ENCODE measurements around the gene UAP1. TPM values are rescaled to one million over a fixed set of nuclear protein-coding genes. Genes with fewer than 3 reads are reported as not detected.

Gene UAP1
- total and polyA plus RNA-seq, 2 experiments from 2014 or later: 406 to 534 TPM

- peaks cover 69% of the 10 kb centered on the region for H3F3A ChIP-seq (ENCODE audit: insufficient read depth)
- no peaks in the 10 kb centered on the region for H3K9me3 ChIP-seq (ENCODE audit: low read depth)
- peaks cover 63% of the 10 kb centered on the region for H3K79me2 ChIP-seq (ENCODE audit: insufficient read depth)
- no peaks in the 10 kb centered on the region for H3K9me2 ChIP-seq (ENCODE audit: insufficient read depth)
- 0 to 1% methylated on average over 4 of the region's 4 CpGs for WGBS, 2 experiments (ENCODE audit: low coverage in 1 of 2, low lambda C conversion rate in 2 of 2, missing lambda C conversion rate in 2 of 2)
- in situ Hi-C loops (cut with MboI): no loop called here
- H3K4me3 ChIP-seq: peak within 1 kb of the TSS; percentile 100
- peak within 1 kb of the TSS; percentile 99 for H3K9ac ChIP-seq
- no peak for TF ChIP-seq EZH2 (IDR thresholded peaks at IDR 0.05; ENCODE audit: insufficient read depth, poor library complexity, severe bottlenecking)
- TF ChIP-seq EZH2phosphoT487 (IDR thresholded peaks at IDR 0.05; ENCODE audit: insufficient read depth, low read depth): no peak
- H3K27me3 ChIP-seq (replicated peaks; ENCODE audit: insufficient read depth): no peaks in the 10 kb centered on the region
- H2AFZ ChIP-seq: peak within 1 kb of the TSS; percentile 40
- peak within 1 kb of the TSS; percentile 100 for H3K4me2 ChIP-seq (ENCODE audit: unreplicated experiment)
- peaks cover 60% of the 10 kb centered on the region for H3K4me1 ChIP-seq (ENCODE audit: insufficient read depth)
- peak within 1 kb of the TSS; percentile 99 for H3K27ac ChIP-seq
- peaks cover 4% of the 10 kb centered on the region; the same call in 1 of the 2 replicates for H4K20me1 ChIP-seq (ENCODE audit: insufficient read depth)
- peak; percentile 96 for DNase-seq
- no peaks in the 10 kb centered on the region for H3K36me3 ChIP-seq (ENCODE audit: low read depth)
Observed at GRCh38 chr1:162632217-162632666, 70.7 kb downstream of the UAP1 start, which contains the start of gene DDR2. DDR2 (plus strand) TSS chr1:162632464; CDS start chr1:162719064, 86,600 bp downstream.

- Histone ChIP-seq H3K27ac (peak overlapping the region; percentile 99), H2AFZ (peak overlapping the region; percentile 35), H3K9me2 (ENCODE audit: insufficient read depth) (no peaks in the 10 kb centered on the region), H3K4me2 (ENCODE audit: unreplicated experiment) (peak overlapping the region; percentile 100), H3K9me3 (ENCODE audit: low read depth) (no peaks in the 10 kb centered on the region), H3K4me1 (ENCODE audit: insufficient read depth) (peaks cover 55% of the 10 kb centered on the region), H3K36me3 (ENCODE audit: low read depth) (no peaks in the 10 kb centered on the region), H3K4me3 (peak overlapping the region; percentile 100), H3F3A (ENCODE audit: insufficient read depth) (peaks cover 65% of the 10 kb centered on the region), H3K9ac (peak overlapping the region; percentile 99), H3K27me3 (replicated peaks; ENCODE audit: insufficient read depth) (no peaks in the 10 kb centered on the region), H4K20me1 (ENCODE audit: insufficient read depth) (peaks cover 6% of the 10 kb centered on the region; the same call in 1 of the 2 replicates), H3K79me2 (ENCODE audit: insufficient read depth) (peaks cover 63% of the 10 kb centered on the region)
- DNase-seq: peak; percentile 62
- no peak for TF ChIP-seq EZH2phosphoT487 (IDR thresholded peaks at IDR 0.05; ENCODE audit: insufficient read depth, low read depth)
- no peak for TF ChIP-seq EZH2 (IDR thresholded peaks at IDR 0.05; ENCODE audit: insufficient read depth, poor library complexity, severe bottlenecking)
- in situ Hi-C loops (cut with MboI): no loop called here
- 0 to 4% methylated on average over 4 of the region's 4 CpGs for WGBS, 2 experiments (ENCODE audit: low coverage in 1 of 2, low lambda C conversion rate in 2 of 2, missing lambda C conversion rate in 2 of 2)
Observed at GRCh38 chr1:162632698-162633080, 71.2 kb downstream of the UAP1 start.

- H3K27ac ChIP-seq: peak overlapping the region; percentile 99
- 0 to 2% methylated on average over 8 of the region's 8 CpGs for WGBS, 2 experiments (ENCODE audit: low coverage in 1 of 2, low lambda C conversion rate in 2 of 2, missing lambda C conversion rate in 2 of 2)
- H3K36me3 ChIP-seq (ENCODE audit: low read depth): no peaks in the 10 kb centered on the region
- DNase-seq: peak; percentile 69
- H3K9me3 ChIP-seq (ENCODE audit: low read depth): no peaks in the 10 kb centered on the region
- H3K4me3 ChIP-seq: peak overlapping the region; percentile 100
- peaks cover 60% of the 10 kb centered on the region for H3F3A ChIP-seq (ENCODE audit: insufficient read depth)
- peak overlapping the region; percentile 100 for H3K4me2 ChIP-seq (ENCODE audit: unreplicated experiment)
- H3K9ac ChIP-seq: peak overlapping the region; percentile 99
- no peak overlapping the region for H2AFZ ChIP-seq
- peaks cover 11% of the 10 kb centered on the region; the same call in 1 of the 2 replicates for H4K20me1 ChIP-seq (ENCODE audit: insufficient read depth)
- peaks cover 64% of the 10 kb centered on the region for H3K79me2 ChIP-seq (ENCODE audit: insufficient read depth)
- H3K27me3 ChIP-seq (replicated peaks; ENCODE audit: insufficient read depth): no peaks in the 10 kb centered on the region
- H3K9me2 ChIP-seq (ENCODE audit: insufficient read depth): no peaks in the 10 kb centered on the region
- peaks cover 55% of the 10 kb centered on the region for H3K4me1 ChIP-seq (ENCODE audit: insufficient read depth)
- in situ Hi-C loops (cut with MboI): no loop called here
- no peak for TF ChIP-seq EZH2phosphoT487 (IDR thresholded peaks at IDR 0.05; ENCODE audit: insufficient read depth, low read depth)
- TF ChIP-seq EZH2 (IDR thresholded peaks at IDR 0.05; ENCODE audit: insufficient read depth, poor library complexity, severe bottlenecking): no peak
Observed at GRCh38 chr1:162633081-162633762, 71.7 kb downstream of the UAP1 start.

- Histone ChIP-seq H3K79me2 (ENCODE audit: insufficient read depth) (peaks cover 82% of the 10 kb centered on the region), H3K27me3 (replicated peaks; ENCODE audit: insufficient read depth) (no peaks in the 10 kb centered on the region), H3K27ac (peak overlapping the region; percentile 6), H3K36me3 (ENCODE audit: low read depth) (peaks cover 10% of the 10 kb centered on the region), H3K4me1 (ENCODE audit: insufficient read depth) (peaks cover 36% of the 10 kb centered on the region), H3K9me3 (ENCODE audit: low read depth) (no peaks in the 10 kb centered on the region), H3F3A (ENCODE audit: insufficient read depth) (peaks cover 46% of the 10 kb centered on the region), H2AFZ (no peak overlapping the region), H4K20me1 (ENCODE audit: insufficient read depth) (peaks cover 20% of the 10 kb centered on the region; the same call in 1 of the 2 replicates), H3K9me2 (ENCODE audit: insufficient read depth) (no peaks in the 10 kb centered on the region), H3K9ac (peak overlapping the region; percentile 99), H3K4me3 (peak overlapping the region; percentile 100), H3K4me2 (ENCODE audit: unreplicated experiment) (peak overlapping the region; percentile 100)
- TF ChIP-seq EZH2 (IDR thresholded peaks at IDR 0.05; ENCODE audit: insufficient read depth, poor library complexity, severe bottlenecking) (no peak), EZH2phosphoT487 (IDR thresholded peaks at IDR 0.05; ENCODE audit: insufficient read depth, low read depth) (no peak)
- in situ Hi-C loops (cut with MboI): no loop called here
- 27 to 30% methylated on average over 4 of the region's 4 CpGs for WGBS, 2 experiments (ENCODE audit: low coverage in 1 of 2, low lambda C conversion rate in 2 of 2, missing lambda C conversion rate in 2 of 2)
- DNase-seq: peak; percentile 50
Observed at GRCh38 chr1:162635418-162635817, 73.9 kb downstream of the UAP1 start.

Data from GM23248 (cell line).